ENCODE measurements around the gene MFSD2A.

DNA sequence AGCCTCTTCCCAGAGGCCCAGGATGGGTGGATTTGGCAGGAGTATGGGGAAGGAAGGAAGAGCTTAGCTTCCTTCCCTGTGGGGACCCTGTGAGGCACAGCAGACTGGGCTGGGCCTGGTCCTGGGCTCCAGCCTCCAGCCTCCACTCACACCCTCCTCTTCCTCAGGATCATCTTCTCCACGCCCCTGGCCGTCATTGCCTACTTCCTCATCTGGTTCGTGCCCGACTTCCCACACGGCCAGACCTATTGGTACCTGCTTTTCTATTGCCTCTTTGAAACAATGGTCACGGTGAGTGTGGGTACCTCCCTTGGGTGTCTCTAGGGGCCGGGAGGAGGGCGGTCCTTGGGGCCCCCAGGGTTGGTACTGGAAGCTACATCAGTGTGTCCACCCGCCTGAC is 10.1 kb downstream of the MFSD2A start:
- TF ChIP-seq SNAI2 (CRISPR knock-in tag; IDR thresholded peaks at IDR 0.05) (no peak), ZFP3 (CRISPR knock-in tag; IDR thresholded peaks at IDR 0.05) (no peak), OSR1 (CRISPR knock-in tag; IDR thresholded peaks at IDR 0.05) (no peak), PATZ1 (CRISPR knock-in tag; IDR thresholded peaks at IDR 0.05; ENCODE audit: borderline replicate concordance) (no peak), ESRRG (CRISPR knock-in tag; IDR thresholded peaks at IDR 0.05) (no peak), TOX (CRISPR knock-in tag; IDR thresholded peaks at IDR 0.05; ENCODE audit: borderline replicate concordance) (no peak), ARNTL (CRISPR knock-in tag; IDR thresholded peaks at IDR 0.05; ENCODE audit: borderline replicate concordance, low read depth) (no peak), PPARA (CRISPR knock-in tag; IDR thresholded peaks at IDR 0.05; ENCODE audit: borderline replicate concordance) (no peak), ZNF8 (CRISPR knock-in tag; IDR thresholded peaks at IDR 0.05) (no peak)
- TF ChIP-seq, protein P1, sequence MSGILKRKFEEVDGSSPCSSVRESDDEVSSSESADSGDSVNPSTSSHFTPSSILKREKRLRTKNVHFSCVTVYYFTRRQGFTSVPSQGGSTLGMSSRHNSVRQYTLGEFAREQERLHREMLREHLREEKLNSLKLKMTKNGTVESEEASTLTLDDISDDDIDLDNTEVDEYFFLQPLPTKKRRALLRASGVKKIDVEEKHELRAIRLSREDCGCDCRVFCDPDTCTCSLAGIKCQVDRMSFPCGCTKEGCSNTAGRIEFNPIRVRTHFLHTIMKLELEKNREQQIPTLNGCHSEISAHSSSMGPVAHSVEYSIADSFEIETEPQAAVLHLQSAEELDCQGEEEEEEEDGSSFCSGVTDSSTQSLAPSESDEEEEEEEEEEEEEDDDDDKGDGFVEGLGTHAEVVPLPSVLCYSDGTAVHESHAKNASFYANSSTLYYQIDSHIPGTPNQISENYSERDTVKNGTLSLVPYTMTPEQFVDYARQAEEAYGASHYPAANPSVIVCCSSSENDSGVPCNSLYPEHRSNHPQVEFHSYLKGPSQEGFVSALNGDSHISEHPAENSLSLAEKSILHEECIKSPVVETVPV (CRISPR knock-in tag; IDR thresholded peaks at IDR 0.05) = no peak
